Measurements from ENCODE around the gene KIF13A.

GRCh38 chr6:17919496-17919895, 67.9 kb downstream of the KIF13A start:
- TF ChIP-seq CTCF (IDR thresholded peaks at IDR 0.05; ENCODE audit: low read length): no peak
- no peak for TF ChIP-seq EZH2 (optimal IDR thresholded peaks at IDR 0.05; ENCODE audit: low read depth, low read length)
- no peak for TF ChIP-seq EZH2phosphoT487 (IDR thresholded peaks at IDR 0.05; ENCODE audit: low read length)

Data from MM.1S (cell line).